HepG2 (cell line): ENCODE data around the gene MDP1. TPM values are rescaled to one million over a fixed set of nuclear protein-coding genes. Genes with fewer than 3 reads are reported as not detected.

Source experiments
- ARID3A ChIP-seq: IDR thresholded peaks from 2 replicates; pipeline ENCODE4 v1.6.1; 2012; ENCODE audit warnings: low read depth, low read length, improper control_type of control experiment
- BRD4 ChIP-seq: sonication (generic); formaldehyde crosslinking; IDR thresholded peaks from 2 replicates; pipeline ENCODE4 v1.4.0; 2020; ENCODE audit warnings: missing genetic modification reagents
- CBFB ChIP-seq: sonication (generic); formaldehyde crosslinking; IDR thresholded peaks from 2 replicates; pipeline ENCODE4 v1.4.0; 2020; ENCODE audit warnings: missing genetic modification reagents
- CEBPB ChIP-seq: IDR thresholded peaks from 2 replicates; pipeline ENCODE4 v1.6.1; 2011; ENCODE audit warnings: low read depth, low read length, improper control_type of control experiment, borderline replicate concordance
- FIP1L1 ChIP-seq: fragments of 200-400 bp; formaldehyde crosslinking; IDR thresholded peaks from 2 replicates; pipeline ENCODE4 v1.6.1; 2018; ENCODE audit warnings: low read depth, mild to moderate bottlenecking, low read length, moderate library complexity, borderline replicate concordance; ENCODE audit not compliant: insufficient read depth
- FLYWCH1 ChIP-seq: sonication (generic); formaldehyde crosslinking; IDR thresholded peaks from 2 replicates; pipeline ENCODE4 v1.8.1; 2023; ENCODE audit warnings: mild to moderate bottlenecking, missing genetic modification reagents
- JUND ChIP-seq: sonication (generic); formaldehyde crosslinking; IDR thresholded peaks from 2 replicates; pipeline ENCODE4 v1.8.0; 2022; ENCODE audit warnings: mild to moderate bottlenecking, missing genetic modification reagents
- MEIS1 ChIP-seq: sonication (generic); formaldehyde crosslinking; IDR thresholded peaks from 2 replicates; pipeline ENCODE4 v1.9.0; 2021; ENCODE audit warnings: mild to moderate bottlenecking, missing genetic modification reagents, moderate library complexity, borderline replicate concordance
- NPAS2 ChIP-seq: sonication (generic); formaldehyde crosslinking; IDR thresholded peaks from 2 replicates; pipeline ENCODE4 v1.8.0; 2022; ENCODE audit warnings: mild to moderate bottlenecking, missing genetic modification reagents, borderline replicate concordance
- NR2F1 ChIP-seq, 2 experiments: fragments of 450-650 bp in 1 of 2; formaldehyde crosslinking in 1 of 2; IDR thresholded peaks; 2 replicates each; pipeline versions ENCODE4 v1.5.0 to v1.6.1; 2016 to 2020; ENCODE audit warnings: mild to moderate bottlenecking in 1 of 2, missing compliant biosample characterization in 1 of 2, missing genetic modification reagents in 1 of 2, moderate library complexity in 1 of 2
- RAD51 ChIP-seq: fragments of 450-650 bp; IDR thresholded peaks from 2 replicates; pipeline ENCODE4 v1.6.1; 2016; ENCODE audit warnings: borderline replicate concordance
- SAFB2 ChIP-seq: sonication (generic); formaldehyde crosslinking; IDR thresholded peaks from 2 replicates; pipeline ENCODE4 v1.5.1; 2020; ENCODE audit warnings: missing genetic modification reagents, low read depth, mild to moderate bottlenecking, borderline replicate concordance
- SKIL ChIP-seq: sonication (generic); formaldehyde crosslinking; IDR thresholded peaks from 2 replicates; pipeline ENCODE4 v1.8.0; 2022; ENCODE audit warnings: missing genetic modification reagents, mild to moderate bottlenecking, moderate library complexity, borderline replicate concordance
- TAF1 ChIP-seq: sonication (generic); formaldehyde crosslinking; IDR thresholded peaks from 2 replicates; pipeline ENCODE4 v1.4.0; 2020; ENCODE audit warnings: missing genetic modification reagents
- THRA ChIP-seq: sonication (generic); formaldehyde crosslinking; IDR thresholded peaks from 2 replicates; pipeline ENCODE4 v1.4.0; 2020; ENCODE audit warnings: missing genetic modification reagents, borderline replicate concordance
- TMF1 ChIP-seq: sonication (generic); formaldehyde crosslinking; IDR thresholded peaks from 2 replicates; pipeline ENCODE4 v1.8.1; 2022; ENCODE audit warnings: low read depth, missing genetic modification reagents
- ZFP1 ChIP-seq: IDR thresholded peaks from 2 replicates; pipeline ENCODE4 v1.6.1; 2016
- ZFP36 ChIP-seq: fragments of 150-350 bp; IDR thresholded peaks from 2 replicates; pipeline ENCODE4 v1.6.1; 2018; ENCODE audit warnings: borderline replicate concordance, low read length, low read depth; ENCODE audit not compliant: partially characterized antibody
- ZFP82 ChIP-seq: sonication (generic); formaldehyde crosslinking; IDR thresholded peaks from 2 replicates; pipeline ENCODE4 v1.5.1; 2020; ENCODE audit warnings: mild to moderate bottlenecking, missing genetic modification reagents, borderline replicate concordance
- ZNF350 ChIP-seq: sonication (generic); formaldehyde crosslinking; IDR thresholded peaks from 2 replicates; pipeline ENCODE4 v1.4.0; 2020; ENCODE audit warnings: mild to moderate bottlenecking, low read depth, missing genetic modification reagents, borderline replicate concordance
- ZNF550 ChIP-seq: sonication (generic); formaldehyde crosslinking; IDR thresholded peaks from 2 replicates; pipeline ENCODE4 v1.4.0; 2020; ENCODE audit warnings: mild to moderate bottlenecking, missing genetic modification reagents, borderline replicate concordance
- ZNF556 ChIP-seq: sonication (generic); formaldehyde crosslinking; IDR thresholded peaks from 2 replicates; pipeline ENCODE4 v1.4.0; 2020; ENCODE audit warnings: mild to moderate bottlenecking, missing genetic modification reagents, borderline replicate concordance
- ZNF562 ChIP-seq: sonication (generic); formaldehyde crosslinking; IDR thresholded peaks from 2 replicates; pipeline ENCODE4 v1.8.0; 2022; ENCODE audit warnings: missing genetic modification reagents, borderline replicate concordance
- ZNF615 ChIP-seq: sonication (generic); formaldehyde crosslinking; IDR thresholded peaks from 2 replicates; pipeline ENCODE4 v1.5.0; 2020; ENCODE audit warnings: mild to moderate bottlenecking, missing genetic modification reagents, borderline replicate concordance
- polyA plus RNA-seq, 8 experiments: library from polyadenylated mRNA; depleted of rRNA in 3 of 8; stranded (reverse) in 7 of 8; unstranded in 1 of 8; fragments of >200 nt; fragmentation: Illumina TruSeq in 4 of 8; extraction: Trizol in 4 of 8; gene quantifications; 2 replicates each; pipeline versions ENCODE4 v1.2.1 to v1.2.3, GENCODE V29; 2011 to 2016; ENCODE audit warnings: low read depth in 4 of 8, missing spikeins in 1 of 8, mixed read lengths in 1 of 8; ENCODE audit not compliant: insufficient read depth in 1 of 8
- total RNA-seq, 5 experiments: library from RNA; depleted of rRNA; stranded (reverse); fragments of >200 nt; fragmentation: Illumina TruSeq; extraction: Trizol; gene quantifications; 2 replicates each; pipeline ENCODE4 v1.2.3, GENCODE V29; 2016; ENCODE audit warnings: low read depth in 1 of 5

MDP1 gene
- total and polyA plus RNA-seq, 2 of the 13 experiments (the other 11 are each of a cell fraction or from before 2014, with no cell fraction given): 44.1 to 48.7 TPM

GRCh38 chr14:24212924-24213865 is 2.7 kb downstream of the MDP1 start, which contains the start of gene CHMP4A (continued):
- TF ChIP-seq ARID3A (no peak; the same call in 1 of the 2 replicates), CEBPB (peak; percentile 95; the same call in 1 of the 2 replicates), ZNF550 (CRISPR knock-in tag) (peak; percentile 90), ZNF615 (CRISPR knock-in tag) (peak; percentile 71), MEIS1 (CRISPR knock-in tag) (peak; percentile 97), ZFP82 (CRISPR knock-in tag) (no peak), FIP1L1 (peak; percentile 88; the same call in 1 of the 2 replicates), TMF1 (CRISPR knock-in tag) (peak; percentile 61; the same call in 1 of the 2 replicates), JUND (CRISPR knock-in tag) (peak; percentile 86), ZNF350 (CRISPR knock-in tag) (peak; percentile 99), NR2F1 (CRISPR knock-in tag; IDR thresholded peaks at IDR 0.05) (peak in 1 of 2 experiments; percentile 56; a peak in 1 of 4 replicates), ZFP36 (no peak), SKIL (CRISPR knock-in tag) (peak; percentile 78; the same call in 1 of the 2 replicates), RAD51 (peak; percentile 100), ZNF556 (CRISPR knock-in tag) (peak; percentile 93), THRA (CRISPR knock-in tag) (peak; percentile 81), ZFP1 (CRISPR knock-in tag) (no peak; the same call in 1 of the 2 replicates), SAFB2 (CRISPR knock-in tag) (peak; percentile 98), NPAS2 (no peak), FLYWCH1 (CRISPR knock-in tag) (no peak), BRD4 (CRISPR knock-in tag) (peak; percentile 96), ZNF562 (no peak), TAF1 (CRISPR knock-in tag) (peak; percentile 98), CBFB (CRISPR knock-in tag) (peak; percentile 95)
